GM23248 (cell line): ENCODE data around the gene TBC1D22A.

Experiments
- EZH2 ChIP-seq: fragments of 200-600 bp; sonication (generic); IDR thresholded peaks from 2 replicates; pipeline ENCODE4 v1.6.1; 2018; ENCODE audit warnings: antibody characterized with exemption, mild to moderate bottlenecking; ENCODE audit not compliant: insufficient read depth, poor library complexity, severe bottlenecking
- EZH2phosphoT487 ChIP-seq: fragments of 200-600 bp; sonication (generic); IDR thresholded peaks from 2 replicates; pipeline ENCODE4 v1.6.1; 2018; ENCODE audit warnings: antibody characterized with exemption, moderate library complexity, mild to moderate bottlenecking, low read depth; ENCODE audit not compliant: insufficient read depth

DNA sequence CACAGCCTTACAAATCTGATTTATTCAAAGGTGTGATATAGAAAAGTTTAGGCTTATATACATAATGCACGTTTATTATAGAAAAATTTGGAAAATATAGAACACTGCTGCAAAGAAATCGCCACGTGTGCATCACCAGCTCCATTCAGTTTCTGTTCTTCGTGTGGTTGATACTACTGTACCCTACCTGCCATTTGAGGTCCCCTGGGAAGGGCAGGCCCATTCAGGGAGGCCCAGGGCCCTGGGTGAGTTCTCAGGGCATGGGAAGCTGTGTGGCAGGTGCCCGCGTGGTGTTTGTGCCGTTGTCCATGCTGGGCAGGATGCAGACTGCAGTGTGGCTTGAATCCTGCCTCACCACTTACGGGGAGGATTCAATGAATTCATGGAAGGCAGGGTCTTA lies 60.8 kb downstream of the TBC1D22A start:
- TF ChIP-seq EZH2phosphoT487 (no peak), EZH2 (no peak)
